WTC11 (cell line): ENCODE data around the gene KRT6B. TPM values are rescaled to one million over a fixed set of nuclear protein-coding genes. Genes with fewer than 3 reads are reported as not detected.

ENCODE experiments used
- ATAC-seq: fragments of 200-7000 bp; cut with Tn5 transposase; 2 replicates; pipeline ENCODE4 v1.10.0; 2021; ENCODE audit warnings: mild to moderate bottlenecking, moderate library complexity
- CTCF ChIA-PET: fragments of 300-600 bp; sonication (Branson Sonifier 250); formaldehyde crosslinking; loops from one replicate; lab custom pipeline; 2021; ENCODE audit warnings: antibody characterized with exemption; lab: Charles Lee
- POLR2A ChIA-PET: fragments of 350-600 bp; sonication (Branson Sonifier 250); formaldehyde crosslinking; loops from one replicate; lab custom pipeline; 2021; ENCODE audit warnings: antibody characterized with exemption; lab: Charles Lee
- DNase-seq: peaks from one replicate; pipeline ENCODE4 v3.0.0; 2021; ENCODE audit warnings: low spot score
- H3K27ac Mint-ChIP-seq: 2 replicates; pipeline ENCODE4 v1.8.0; 2021; ENCODE audit warnings: mixed read lengths
- H3K27me3 Mint-ChIP-seq: 2 replicates; pipeline ENCODE4 v1.8.0; 2021; ENCODE audit warnings: low read depth, mild to moderate bottlenecking, moderate library complexity, mixed read lengths
- H3K36me3 Mint-ChIP-seq: 2 replicates; pipeline ENCODE4 v1.8.0; 2021; ENCODE audit warnings: mixed read lengths
- H3K4me1 Mint-ChIP-seq: 2 replicates; pipeline ENCODE4 v1.8.0; 2022; ENCODE audit warnings: mixed read lengths
- H3K4me3 Mint-ChIP-seq: 2 replicates; pipeline ENCODE4 v1.8.0; 2021; ENCODE audit warnings: mild to moderate bottlenecking, moderate library complexity, mixed read lengths
- H3K9me3 Mint-ChIP-seq: 2 replicates; pipeline ENCODE4 v1.8.0; 2021; ENCODE audit warnings: mixed read lengths
- ATF1 ChIP-seq: sonication (generic); formaldehyde crosslinking; IDR thresholded peaks from 2 replicates; pipeline ENCODE4 v1.8.1; 2023; ENCODE audit warnings: mild to moderate bottlenecking, moderate library complexity, missing genetic modification reagents
- ELF4 ChIP-seq: sonication (generic); formaldehyde crosslinking; IDR thresholded peaks from 2 replicates; pipeline ENCODE4 v1.8.1; 2022; ENCODE audit warnings: low read depth, mild to moderate bottlenecking, moderate library complexity, missing genetic modification reagents
- FOXJ3 ChIP-seq: sonication (generic); formaldehyde crosslinking; IDR thresholded peaks from 2 replicates; pipeline ENCODE4 v1.9.0; 2021; ENCODE audit warnings: missing genetic modification reagents, mild to moderate bottlenecking, borderline replicate concordance
- FOXP1 ChIP-seq: sonication (generic); formaldehyde crosslinking; IDR thresholded peaks from 2 replicates; pipeline ENCODE4 v1.8.0; 2022; ENCODE audit warnings: missing genetic modification reagents, mild to moderate bottlenecking, moderate library complexity, borderline replicate concordance
- GTF2I ChIP-seq: fragments of 250-450 bp; sonication (Bioruptor Pico); conservative IDR thresholded peaks from 2 replicates; pipeline ENCODE4 v1.4.0; 2021; ENCODE audit warnings: mild to moderate bottlenecking
- NFATC4 ChIP-seq: fragments of 250-450 bp; sonication (Bioruptor Pico); IDR thresholded peaks from 2 replicates; pipeline ENCODE4 v1.9.0; 2021; ENCODE audit warnings: mild to moderate bottlenecking
- NFYB ChIP-seq: sonication (generic); formaldehyde crosslinking; conservative IDR thresholded peaks from 2 replicates; pipeline ENCODE4 v1.8.0; 2022; ENCODE audit warnings: low read depth, missing genetic modification reagents
- NR3C1 ChIP-seq: sonication (generic); formaldehyde crosslinking; conservative IDR thresholded peaks from 2 replicates; pipeline ENCODE4 v1.8.1; 2023; ENCODE audit warnings: low read depth, mild to moderate bottlenecking, missing genetic modification reagents
- TEAD4 ChIP-seq: sonication (generic); formaldehyde crosslinking; IDR thresholded peaks from 2 replicates; pipeline ENCODE4 v1.8.0; 2022; ENCODE audit warnings: mild to moderate bottlenecking, missing genetic modification reagents
- TP53 ChIP-seq: sonication (generic); formaldehyde crosslinking; IDR thresholded peaks from 2 replicates; pipeline ENCODE4 v1.8.1; 2023; ENCODE audit warnings: mild to moderate bottlenecking, missing genetic modification reagents
- ZNF232 ChIP-seq: sonication (generic); formaldehyde crosslinking; IDR thresholded peaks from 2 replicates; pipeline ENCODE4 v1.8.0; 2022; ENCODE audit warnings: mild to moderate bottlenecking, missing genetic modification reagents
- ZNF281 ChIP-seq: sonication (generic); formaldehyde crosslinking; IDR thresholded peaks from 2 replicates; pipeline ENCODE4 v1.8.0; 2023; ENCODE audit warnings: mild to moderate bottlenecking, missing genetic modification reagents
- ZNF396 ChIP-seq: fragments of 250-450 bp; sonication (Bioruptor Pico); IDR thresholded peaks from 2 replicates; pipeline ENCODE4 v1.8.0; 2021; ENCODE audit warnings: mild to moderate bottlenecking, moderate library complexity, borderline replicate concordance
- ZNF512 ChIP-seq: sonication (generic); formaldehyde crosslinking; IDR thresholded peaks from 2 replicates; pipeline ENCODE4 v1.8.1; 2022; ENCODE audit warnings: missing genetic modification reagents, borderline replicate concordance
- total RNA-seq: library from RNA; stranded (reverse); gene quantifications from 3 replicates; pipeline ENCODE4 v1.2.3, GENCODE V29; 2021
- TF ChIP-seq, protein P1 (sequence below): fragments of 250-450 bp; sonication (Bioruptor Pico); IDR thresholded peaks from 2 replicates; pipeline ENCODE4 v1.8.0; 2021; ENCODE audit warnings: mild to moderate bottlenecking
- TF ChIP-seq, protein P2 (sequence below): sonication (generic); formaldehyde crosslinking; IDR thresholded peaks from 2 replicates; pipeline ENCODE4 v1.8.1; 2022; ENCODE audit warnings: mild to moderate bottlenecking, missing genetic modification reagents, moderate library complexity, borderline replicate concordance
- TF ChIP-seq, protein P3 (sequence below): sonication (generic); formaldehyde crosslinking; IDR thresholded peaks from 2 replicates; pipeline ENCODE4 v1.8.0; 2022; ENCODE audit warnings: mild to moderate bottlenecking, missing genetic modification reagents
- TF ChIP-seq, protein P4 (sequence below): sonication (generic); formaldehyde crosslinking; IDR thresholded peaks from 2 replicates; pipeline ENCODE4 v1.8.1; 2023; ENCODE audit warnings: mild to moderate bottlenecking, missing genetic modification reagents
- TF ChIP-seq, protein P5 (sequence below): sonication (generic); formaldehyde crosslinking; IDR thresholded peaks from 2 replicates; pipeline ENCODE4 v1.8.1; 2022; ENCODE audit warnings: low read depth, missing genetic modification reagents, borderline replicate concordance

The KRT6B gene
- total RNA-seq, 1 experiment from 2014 or later, result not detected

- TF ChIP-seq, protein P1, sequence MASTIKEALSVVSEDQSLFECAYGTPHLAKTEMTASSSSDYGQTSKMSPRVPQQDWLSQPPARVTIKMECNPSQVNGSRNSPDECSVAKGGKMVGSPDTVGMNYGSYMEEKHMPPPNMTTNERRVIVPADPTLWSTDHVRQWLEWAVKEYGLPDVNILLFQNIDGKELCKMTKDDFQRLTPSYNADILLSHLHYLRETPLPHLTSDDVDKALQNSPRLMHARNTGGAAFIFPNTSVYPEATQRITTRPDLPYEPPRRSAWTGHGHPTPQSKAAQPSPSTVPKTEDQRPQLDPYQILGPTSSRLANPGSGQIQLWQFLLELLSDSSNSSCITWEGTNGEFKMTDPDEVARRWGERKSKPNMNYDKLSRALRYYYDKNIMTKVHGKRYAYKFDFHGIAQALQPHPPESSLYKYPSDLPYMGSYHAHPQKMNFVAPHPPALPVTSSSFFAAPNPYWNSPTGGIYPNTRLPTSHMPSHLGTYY, result no peak
- no peak for TF ChIP-seq TP53 (CRISPR knock-in tag)
- TF ChIP-seq, protein P2, sequence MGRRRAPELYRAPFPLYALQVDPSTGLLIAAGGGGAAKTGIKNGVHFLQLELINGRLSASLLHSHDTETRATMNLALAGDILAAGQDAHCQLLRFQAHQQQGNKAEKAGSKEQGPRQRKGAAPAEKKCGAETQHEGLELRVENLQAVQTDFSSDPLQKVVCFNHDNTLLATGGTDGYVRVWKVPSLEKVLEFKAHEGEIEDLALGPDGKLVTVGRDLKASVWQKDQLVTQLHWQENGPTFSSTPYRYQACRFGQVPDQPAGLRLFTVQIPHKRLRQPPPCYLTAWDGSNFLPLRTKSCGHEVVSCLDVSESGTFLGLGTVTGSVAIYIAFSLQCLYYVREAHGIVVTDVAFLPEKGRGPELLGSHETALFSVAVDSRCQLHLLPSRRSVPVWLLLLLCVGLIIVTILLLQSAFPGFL, result no peak
- TF ChIP-seq TEAD4 (CRISPR knock-in tag), result no peak
These were observed 33.3 kb downstream of the KRT6B start (continued) for GRCh38 chr12:52418576-52419110.

GRCh38 chr12:52417740-52418139 lies 34.2 kb downstream of the KRT6B start:
- no peak for ATAC-seq
- TF ChIP-seq, protein P3, sequence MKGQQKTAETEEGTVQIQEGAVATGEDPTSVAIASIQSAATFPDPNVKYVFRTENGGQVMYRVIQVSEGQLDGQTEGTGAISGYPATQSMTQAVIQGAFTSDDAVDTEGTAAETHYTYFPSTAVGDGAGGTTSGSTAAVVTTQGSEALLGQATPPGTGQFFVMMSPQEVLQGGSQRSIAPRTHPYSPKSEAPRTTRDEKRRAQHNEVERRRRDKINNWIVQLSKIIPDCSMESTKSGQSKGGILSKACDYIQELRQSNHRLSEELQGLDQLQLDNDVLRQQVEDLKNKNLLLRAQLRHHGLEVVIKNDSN (CRISPR knock-in tag), result no peak
- TF ChIP-seq ZNF512 (CRISPR knock-in tag) (no peak), ELF4 (CRISPR knock-in tag) (no peak), ZNF232 (CRISPR knock-in tag) (no peak), NFYB (CRISPR knock-in tag) (no peak), NFATC4 (no peak), TEAD4 (CRISPR knock-in tag) (no peak), ZNF281 (CRISPR knock-in tag) (no peak), FOXP1 (no peak), NR3C1 (no peak), FOXJ3 (CRISPR knock-in tag) (no peak), GTF2I (CRISPR knock-in tag) (no peak), ZNF396 (no peak), ATF1 (no peak)
- TF ChIP-seq, protein P4, sequence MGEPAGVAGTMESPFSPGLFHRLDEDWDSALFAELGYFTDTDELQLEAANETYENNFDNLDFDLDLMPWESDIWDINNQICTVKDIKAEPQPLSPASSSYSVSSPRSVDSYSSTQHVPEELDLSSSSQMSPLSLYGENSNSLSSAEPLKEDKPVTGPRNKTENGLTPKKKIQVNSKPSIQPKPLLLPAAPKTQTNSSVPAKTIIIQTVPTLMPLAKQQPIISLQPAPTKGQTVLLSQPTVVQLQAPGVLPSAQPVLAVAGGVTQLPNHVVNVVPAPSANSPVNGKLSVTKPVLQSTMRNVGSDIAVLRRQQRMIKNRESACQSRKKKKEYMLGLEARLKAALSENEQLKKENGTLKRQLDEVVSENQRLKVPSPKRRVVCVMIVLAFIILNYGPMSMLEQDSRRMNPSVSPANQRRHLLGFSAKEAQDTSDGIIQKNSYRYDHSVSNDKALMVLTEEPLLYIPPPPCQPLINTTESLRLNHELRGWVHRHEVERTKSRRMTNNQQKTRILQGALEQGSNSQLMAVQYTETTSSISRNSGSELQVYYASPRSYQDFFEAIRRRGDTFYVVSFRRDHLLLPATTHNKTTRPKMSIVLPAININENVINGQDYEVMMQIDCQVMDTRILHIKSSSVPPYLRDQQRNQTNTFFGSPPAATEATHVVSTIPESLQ (CRISPR knock-in tag), result no peak
- TF ChIP-seq, protein P5, sequence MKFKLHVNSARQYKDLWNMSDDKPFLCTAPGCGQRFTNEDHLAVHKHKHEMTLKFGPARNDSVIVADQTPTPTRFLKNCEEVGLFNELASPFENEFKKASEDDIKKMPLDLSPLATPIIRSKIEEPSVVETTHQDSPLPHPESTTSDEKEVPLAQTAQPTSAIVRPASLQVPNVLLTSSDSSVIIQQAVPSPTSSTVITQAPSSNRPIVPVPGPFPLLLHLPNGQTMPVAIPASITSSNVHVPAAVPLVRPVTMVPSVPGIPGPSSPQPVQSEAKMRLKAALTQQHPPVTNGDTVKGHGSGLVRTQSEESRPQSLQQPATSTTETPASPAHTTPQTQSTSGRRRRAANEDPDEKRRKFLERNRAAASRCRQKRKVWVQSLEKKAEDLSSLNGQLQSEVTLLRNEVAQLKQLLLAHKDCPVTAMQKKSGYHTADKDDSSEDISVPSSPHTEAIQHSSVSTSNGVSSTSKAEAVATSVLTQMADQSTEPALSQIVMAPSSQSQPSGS (CRISPR knock-in tag), result no peak
- H3K4me1 Mint-ChIP-seq, result peaks cover 9% of the 10 kb centered on the region
- no peak overlapping the region for H3K27ac Mint-ChIP-seq
- no peaks in the 10 kb centered on the region; the same call in 1 of the 2 replicates for H3K27me3 Mint-ChIP-seq
- POLR2A ChIA-PET, result no interaction called here
- no peaks in the 10 kb centered on the region for H3K9me3 Mint-ChIP-seq
- no peaks in the 10 kb centered on the region for H3K36me3 Mint-ChIP-seq
- H3K4me3 Mint-ChIP-seq, result no peak overlapping the region
- CTCF ChIA-PET, result no interaction called here
- no peak for DNase-seq
